Camera-type eye (tissue), 1 donor: ENCODE measurements around the gene GFY. TPM values are rescaled to one million over a fixed set of nuclear protein-coding genes. Genes with fewer than 3 reads are reported as not detected.

Source experiments
- total RNA-seq: library from RNA; depleted of rRNA; stranded (reverse); fragments of >200 nt; gene quantifications from one replicate; pipeline ENCODE4 v1.2.3, GENCODE V29; 2014

The GFY gene, protein sequence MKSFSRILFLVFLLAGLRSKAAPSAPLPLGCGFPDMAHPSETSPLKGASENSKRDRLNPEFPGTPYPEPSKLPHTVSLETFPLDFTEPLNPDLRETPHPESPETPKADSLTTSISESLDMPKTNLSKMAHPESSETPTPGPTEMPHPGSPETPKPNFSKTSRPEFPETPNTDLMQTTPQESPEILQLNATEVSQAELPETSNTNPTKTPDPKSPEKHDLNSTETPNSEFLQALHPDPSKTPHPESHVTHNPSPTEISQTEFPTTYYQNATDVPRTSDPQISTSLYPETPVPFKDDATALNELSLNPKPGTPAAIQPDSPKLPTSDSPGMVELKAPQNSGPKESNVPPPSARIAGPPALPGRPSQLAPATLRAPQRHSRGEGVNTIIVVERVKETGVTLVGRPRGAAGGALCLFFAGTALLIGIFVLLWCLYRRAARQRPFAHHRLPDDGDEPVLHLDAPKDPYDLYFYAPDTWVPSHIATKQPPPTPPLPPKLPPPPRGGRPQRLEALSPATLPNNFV
- not detected for total RNA-seq

GRCh38 chr19:49425178-49425577, at the start of gene GFY:
Gene GFY (plus strand): TSS chr19:49425388. CDS start chr19:49426431, 1,043 bp downstream.

DNA sequence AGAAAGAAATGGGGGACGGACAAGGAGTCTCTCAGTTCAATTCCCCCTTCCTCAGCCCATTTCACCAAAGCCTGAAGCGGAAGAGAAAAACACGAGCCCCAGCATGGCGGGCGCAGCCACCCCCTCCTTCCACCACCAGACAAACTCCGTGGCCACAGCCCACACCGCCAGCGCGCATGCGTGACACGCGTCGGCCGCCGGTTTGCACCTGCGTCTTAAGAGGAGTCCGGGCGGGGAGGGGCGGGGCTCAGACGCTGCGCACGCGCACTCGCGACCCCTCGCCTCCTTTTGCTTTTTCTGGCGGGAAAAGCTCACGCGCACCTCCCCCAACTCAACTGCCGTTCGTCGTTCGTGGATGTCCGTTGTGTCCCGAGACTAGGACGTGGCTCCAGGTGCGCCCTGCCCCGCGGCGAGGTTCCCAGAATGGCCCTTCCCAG, 37.2 kb upstream of the GFY start, which contains the start of gene KASH5:
Gene KASH5, plus strand, starts transcription at position 314 of the 437 bp plus-strand sequence. CDS start 2,635 bp downstream, outside the sequence.

GRCh38 chr19:49423071-49423984, 1.9 kb upstream of the GFY start, which contains the start of gene PTH2:
Gene PTH2 (minus strand): TSS chr19:49423441. CDS start chr19:49423339, 102 bp downstream.

GRCh38 chr19:49441210-49441959, 16.2 kb downstream of the GFY start, which contains the start of gene SLC17A7:
Gene SLC17A7 (minus strand): TSS chr19:49441527. CDS start chr19:49441379, 148 bp downstream.

DNA sequence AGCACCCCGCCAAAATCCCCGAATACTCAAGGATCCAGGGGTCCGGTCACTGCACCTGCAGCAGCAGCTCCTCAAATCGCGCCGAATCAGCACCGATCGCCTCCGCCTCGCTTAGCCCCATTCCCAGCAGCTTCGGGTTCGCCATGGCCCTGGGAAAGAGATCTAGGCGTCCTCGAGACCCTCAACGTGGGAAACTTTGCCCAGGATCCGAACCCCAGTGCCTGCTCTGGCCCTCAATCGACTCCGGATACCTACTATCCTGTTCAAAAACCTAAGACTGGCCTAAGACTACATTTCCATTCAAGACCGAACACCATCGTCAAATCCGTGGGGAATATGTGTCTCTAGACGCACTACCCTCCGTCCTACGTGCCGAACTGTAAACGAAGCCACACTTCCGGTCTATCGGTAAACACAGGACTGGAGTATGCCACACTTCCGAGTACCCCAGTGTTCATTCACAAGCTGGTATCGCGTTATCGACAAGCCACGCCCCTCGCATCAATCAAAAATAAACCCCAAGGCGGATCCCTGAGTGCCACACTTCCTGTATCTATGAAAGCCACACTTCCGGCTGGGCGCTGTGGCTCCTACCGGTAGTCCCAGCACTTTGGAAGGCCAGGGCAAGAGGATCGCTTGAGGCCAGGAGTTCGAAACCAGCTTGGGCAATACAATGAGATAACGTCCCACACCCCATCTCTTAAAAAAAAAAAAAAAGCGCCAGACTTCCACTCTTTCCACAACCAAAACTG, 26.4 kb downstream of the GFY start, which contains the start of gene PIH1D1:
Gene PIH1D1, minus strand, starts transcription at position 385 of the 752 bp plus-strand sequence. Its CDS starts 240 bp downstream, at position 145.

GRCh38 chr19:49453013-49453756, 28.0 kb downstream of the GFY start, which contains the start of gene ALDH16A1:
Gene ALDH16A1 (plus strand): TSS chr19:49453225. CDS start chr19:49453332, 107 bp downstream.

DNA sequence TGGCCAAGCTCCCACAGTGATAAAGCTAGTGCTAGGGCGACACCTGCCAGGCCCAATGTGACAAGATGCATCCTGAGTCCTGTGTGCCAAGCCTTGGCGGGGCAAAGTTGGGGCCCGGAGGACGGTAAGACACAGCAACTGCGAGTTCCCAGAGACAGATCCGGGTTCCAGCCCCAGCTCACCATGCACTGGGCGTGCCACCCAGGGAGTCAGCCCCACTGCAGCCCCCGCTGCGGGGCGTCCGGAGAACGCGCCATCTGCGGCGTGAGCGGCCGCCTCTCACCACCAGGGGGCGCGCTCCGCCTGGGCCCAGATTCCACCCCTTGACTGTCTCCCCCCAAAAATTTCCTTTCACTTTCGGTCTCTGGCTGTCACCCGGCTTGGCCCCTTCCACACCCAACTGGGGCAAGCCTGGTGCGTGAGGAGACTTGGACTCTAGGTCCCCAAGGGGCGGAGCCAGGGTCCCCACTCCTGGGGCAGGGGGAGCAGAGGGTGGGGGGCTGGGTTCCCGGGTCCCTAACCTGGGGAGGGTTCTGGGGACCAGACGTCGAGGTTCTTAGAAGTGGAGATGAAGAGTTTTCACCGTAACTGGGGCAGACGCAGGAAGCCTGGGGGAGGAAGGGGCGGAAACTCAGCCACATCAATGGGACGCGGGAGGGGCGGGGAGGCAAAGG, 48.8 kb downstream of the GFY start, which contains the start of gene FLT3LG:
Gene FLT3LG, plus strand, starts transcription at position 348 of the 674 bp plus-strand sequence. CDS start 425 bp downstream, outside the sequence.

Other genes with a start within 250 kb of the GFY start
- 0.93 TPM for gene SLC6A16, start 100.2 kb upstream of the GFY start, total RNA-seq
- 4.7 TPM for gene CD37, start 90.0 kb upstream of the GFY start, total RNA-seq
- 29.5 TPM for gene TEAD2, start 63.0 kb upstream of the GFY start, total RNA-seq
- gene DKKL1, start 61.5 kb upstream of the GFY start, total RNA-seq, result not detected
- gene KASH5, start 37.1 kb upstream of the GFY start, total RNA-seq, result 0.27 TPM
- gene PTH2, start 1.9 kb upstream of the GFY start, total RNA-seq, result not detected
- gene SLC17A7, start 16.1 kb downstream of the GFY start, total RNA-seq, result 78.0 TPM
- 77.4 TPM for gene PIH1D1, start 26.4 kb downstream of the GFY start, total RNA-seq
- 24.0 TPM for gene ALDH16A1, start 27.8 kb downstream of the GFY start, total RNA-seq
- gene FLT3LG, start 48.8 kb downstream of the GFY start, total RNA-seq, result 1.3 TPM
- gene RPL13A, start 62.2 kb downstream of the GFY start, total RNA-seq, result 1,223 TPM
- gene RPS11, start 71.0 kb downstream of the GFY start, total RNA-seq, result 4,219 TPM
- 94.0 TPM for gene FCGRT, start 87.3 kb downstream of the GFY start, total RNA-seq
- gene RCN3, start 102.6 kb downstream of the GFY start, total RNA-seq, result 58.3 TPM
- gene NOSIP, start 155.2 kb downstream of the GFY start, total RNA-seq, result 38.8 TPM
- 0.77 TPM for gene PRRG2, start 155.9 kb downstream of the GFY start, total RNA-seq
- 15.8 TPM for gene PRR12, start 165.8 kb downstream of the GFY start, total RNA-seq
- 6.5 TPM for gene RRAS, start 214.8 kb downstream of the GFY start, total RNA-seq
- 28.2 TPM for gene SCAF1, start 216.8 kb downstream of the GFY start, total RNA-seq
- gene IRF3, start 240.5 kb downstream of the GFY start, total RNA-seq, result 51.1 TPM
- gene BCL2L12, start 240.5 kb downstream of the GFY start, total RNA-seq, result 3.1 TPM